ENCODE measurements around the gene WNT16. TPM values are rescaled to one million over a fixed set of nuclear protein-coding genes. Genes with fewer than 3 reads are reported as not detected.

WNT16 gene
- total RNA-seq, 1 donor from 2014 or later: not detected

- H3K27ac ChIP-seq: no peak overlapping the region
- TF ChIP-seq CTCF (IDR thresholded peaks at IDR 0.05): no peak
- no peak overlapping the region for H3K4me3 ChIP-seq
- H3K36me3 ChIP-seq: no peaks in the 10 kb centered on the region
- no peaks in the 10 kb centered on the region for H3K4me1 ChIP-seq
- intact Hi-C loops (cut with DNase I): no loop called here
- DNase-seq (no peak), ATAC-seq (no peak)
- no peaks in the 10 kb centered on the region for H3K27me3 ChIP-seq
- no peaks in the 10 kb centered on the region for H3K9me3 ChIP-seq
These were observed 25.2 kb upstream of the WNT16 start for GRCh38 chr7:121303422-121304101.

GRCh38 chr7:121304102-121304658 lies 24.6 kb upstream of the WNT16 start:
- no peaks in the 10 kb centered on the region for H3K27me3 ChIP-seq
- ATAC-seq: no peak
- TF ChIP-seq CTCF (IDR thresholded peaks at IDR 0.05): no peak

GRCh38 chr7:121305109-121305508 lies 23.7 kb upstream of the WNT16 start:
- no peaks in the 10 kb centered on the region for H3K36me3 ChIP-seq
- no peak for ATAC-seq
- H3K4me3 ChIP-seq: no peak overlapping the region
- intact Hi-C loops (cut with DNase I): no loop called here
- TF ChIP-seq CTCF (IDR thresholded peaks at IDR 0.05): no peak
- DNase-seq: no peak
- H3K27ac ChIP-seq: no peak overlapping the region
- no peaks in the 10 kb centered on the region for H3K4me1 ChIP-seq
- no peaks in the 10 kb centered on the region for H3K27me3 ChIP-seq
- no peaks in the 10 kb centered on the region for H3K9me3 ChIP-seq

More at GRCh38 chr7:121304102-121304658, 24.6 kb upstream of the WNT16 start:
- Histone ChIP-seq H3K4me1 (no peaks in the 10 kb centered on the region), H3K27ac (no peak overlapping the region), H3K4me3 (no peak overlapping the region), H3K36me3 (no peaks in the 10 kb centered on the region), H3K9me3 (no peaks in the 10 kb centered on the region)
- no peak for DNase-seq
- intact Hi-C loops (cut with DNase I): no loop called here

- H3K27me3 ChIP-seq: no peaks in the 10 kb centered on the region
- H3K9me3 ChIP-seq: no peaks in the 10 kb centered on the region
- no peak overlapping the region for H3K27ac ChIP-seq
- no peak for TF ChIP-seq CTCF (IDR thresholded peaks at IDR 0.05)
- H3K4me1 ChIP-seq: no peaks in the 10 kb centered on the region
- no peaks in the 10 kb centered on the region for H3K36me3 ChIP-seq
- DNase-seq (no peak), ATAC-seq (no peak)
- H3K4me3 ChIP-seq: no peak overlapping the region
- intact Hi-C loops (cut with DNase I): no loop called here
These were observed 22.2 kb upstream of the WNT16 start for GRCh38 chr7:121306565-121306964.

GRCh38 chr7:121307021-121307574 lies 21.7 kb upstream of the WNT16 start:
- Histone ChIP-seq H3K9me3 (no peaks in the 10 kb centered on the region), H3K4me1 (no peaks in the 10 kb centered on the region), H3K27me3 (no peaks in the 10 kb centered on the region), H3K4me3 (no peak overlapping the region), H3K36me3 (no peaks in the 10 kb centered on the region), H3K27ac (no peak overlapping the region)
- ATAC-seq: no peak
- intact Hi-C loops (cut with DNase I): no loop called here
- DNase-seq: no peak
- TF ChIP-seq CTCF (IDR thresholded peaks at IDR 0.05): no peak
